Measurements from ENCODE around the gene MERTK. TPM values are rescaled to one million over a fixed set of nuclear protein-coding genes. Genes with fewer than 3 reads are reported as not detected.

MERTK gene
- total RNA-seq, 1 donor from 2014 or later = 1.5 TPM

GRCh38 chr2:112010751-112011150 is 112.3 kb downstream of the MERTK start:
- H3K27ac Mint-ChIP-seq (ENCODE audit: unreplicated experiment) = no peak overlapping the region
- no peak for TF ChIP-seq CTCF (IDR thresholded peaks at IDR 0.05)
- DNase-seq (ENCODE audit: extremely low spot score, unreplicated experiment) = no peak
- H3K9me3 Mint-ChIP-seq (ENCODE audit: unreplicated experiment) = no peaks in the 10 kb centered on the region
- H3K36me3 Mint-ChIP-seq (ENCODE audit: unreplicated experiment) = no peaks in the 10 kb centered on the region
- H3K4me1 Mint-ChIP-seq (ENCODE audit: unreplicated experiment) = no peaks in the 10 kb centered on the region
- H3K4me3 Mint-ChIP-seq (ENCODE audit: unreplicated experiment) = no peak overlapping the region
- H3K27me3 Mint-ChIP-seq (ENCODE audit: unreplicated experiment) = peaks cover 22% of the 10 kb centered on the region

GRCh38 chr2:112012556-112012955 is 114.1 kb downstream of the MERTK start:
- H3K36me3 Mint-ChIP-seq (ENCODE audit: unreplicated experiment) = no peaks in the 10 kb centered on the region
- DNase-seq (ENCODE audit: extremely low spot score, unreplicated experiment) = no peak
- no peak for TF ChIP-seq CTCF (IDR thresholded peaks at IDR 0.05)
- H3K9me3 Mint-ChIP-seq (ENCODE audit: unreplicated experiment) = no peaks in the 10 kb centered on the region
- H3K4me1 Mint-ChIP-seq (ENCODE audit: unreplicated experiment) = no peaks in the 10 kb centered on the region
- H3K27me3 Mint-ChIP-seq (ENCODE audit: unreplicated experiment) = peaks cover 32% of the 10 kb centered on the region
- no peak overlapping the region for H3K27ac Mint-ChIP-seq (ENCODE audit: unreplicated experiment)
- H3K4me3 Mint-ChIP-seq (ENCODE audit: unreplicated experiment) = no peak overlapping the region

GRCh38 chr2:112018846-112019245 is 120.4 kb downstream of the MERTK start:
- no peak for DNase-seq (ENCODE audit: extremely low spot score, unreplicated experiment)
- TF ChIP-seq CTCF (IDR thresholded peaks at IDR 0.05) = no peak
- Mint-ChIP-seq H3K4me3 (ENCODE audit: unreplicated experiment) (no peak overlapping the region), H3K9me3 (ENCODE audit: unreplicated experiment) (no peaks in the 10 kb centered on the region), H3K36me3 (ENCODE audit: unreplicated experiment) (no peaks in the 10 kb centered on the region), H3K27ac (ENCODE audit: unreplicated experiment) (no peak overlapping the region), H3K4me1 (ENCODE audit: unreplicated experiment) (no peaks in the 10 kb centered on the region), H3K27me3 (ENCODE audit: unreplicated experiment) (peaks cover 56% of the 10 kb centered on the region)

- peaks cover 56% of the 10 kb centered on the region for H3K27me3 Mint-ChIP-seq (ENCODE audit: unreplicated experiment)
- no peak overlapping the region for H3K27ac Mint-ChIP-seq (ENCODE audit: unreplicated experiment)
Observed at GRCh38 chr2:112019569-112019982, 121.2 kb downstream of the MERTK start.

GRCh38 chr2:112020561-112020960 is 122.2 kb downstream of the MERTK start:
- DNase-seq (ENCODE audit: extremely low spot score, unreplicated experiment) = no peak
- Mint-ChIP-seq H3K9me3 (ENCODE audit: unreplicated experiment) (no peaks in the 10 kb centered on the region), H3K27ac (ENCODE audit: unreplicated experiment) (no peak overlapping the region), H3K4me1 (ENCODE audit: unreplicated experiment) (no peaks in the 10 kb centered on the region), H3K36me3 (ENCODE audit: unreplicated experiment) (no peaks in the 10 kb centered on the region), H3K4me3 (ENCODE audit: unreplicated experiment) (no peak overlapping the region), H3K27me3 (ENCODE audit: unreplicated experiment) (peaks cover 52% of the 10 kb centered on the region)
- no peak for TF ChIP-seq CTCF (IDR thresholded peaks at IDR 0.05)

More at GRCh38 chr2:112019569-112019982, 121.2 kb downstream of the MERTK start:
- Mint-ChIP-seq H3K9me3 (ENCODE audit: unreplicated experiment) (no peaks in the 10 kb centered on the region), H3K4me1 (ENCODE audit: unreplicated experiment) (no peaks in the 10 kb centered on the region), H3K36me3 (ENCODE audit: unreplicated experiment) (no peaks in the 10 kb centered on the region), H3K4me3 (ENCODE audit: unreplicated experiment) (no peak overlapping the region)
- no peak for TF ChIP-seq CTCF (IDR thresholded peaks at IDR 0.05)
- no peak for DNase-seq (ENCODE audit: extremely low spot score, unreplicated experiment)

All from osteocyte (in vitro differentiated cells).